ENCODE measurements around the gene CDCA8. TPM values are rescaled to one million over a fixed set of nuclear protein-coding genes. Genes with fewer than 3 reads are reported as not detected.

The CDCA8 gene
- total RNA-seq, 4 donors from 2014 or later = 2.7 to 6.2 (median 4.4) TPM

- no peaks in the 10 kb centered on the region for H3K36me3 ChIP-seq
- H3K27ac ChIP-seq = no peak overlapping the region
- WGBS = 64% methylated on average over 10 of the region's 14 CpGs
- H3K4me1 ChIP-seq = peaks cover 4% of the 10 kb centered on the region
- H3K9me3 ChIP-seq = no peaks in the 10 kb centered on the region
- peaks cover 22% of the 10 kb centered on the region for H3K27me3 ChIP-seq
- no peak overlapping the region for H3K4me3 ChIP-seq
- no peak for DNase-seq (ENCODE audit: low spot score in 2 of 2)
- TF ChIP-seq POLR2AphosphoS5 (IDR thresholded peaks at IDR 0.05) = no peak
- no peak for TF ChIP-seq CTCF (IDR thresholded peaks at IDR 0.05)
- TF ChIP-seq POLR2A (IDR thresholded peaks at IDR 0.05) = no peak
- no peak for TF ChIP-seq EP300 (IDR thresholded peaks at IDR 0.05)
Observed at GRCh38 chr1:37722181-37723071, 30.1 kb downstream of the CDCA8 start.

GRCh38 chr1:37723072-37723389 lies 30.7 kb downstream of the CDCA8 start:
- TF ChIP-seq POLR2AphosphoS5 (IDR thresholded peaks at IDR 0.05) = no peak
- TF ChIP-seq EP300 (IDR thresholded peaks at IDR 0.05) = no peak
- no peak for TF ChIP-seq POLR2A (IDR thresholded peaks at IDR 0.05)
- TF ChIP-seq CTCF (IDR thresholded peaks at IDR 0.05) = no peak
- H3K9me3 ChIP-seq = no peaks in the 10 kb centered on the region
- no peak overlapping the region for H3K27ac ChIP-seq
- WGBS = 77% methylated on average over 5 of the region's 6 CpGs
- no peak overlapping the region for H3K4me3 ChIP-seq
- H3K36me3 ChIP-seq = no peaks in the 10 kb centered on the region
- no peak for DNase-seq (ENCODE audit: low spot score in 2 of 2)
- H3K4me1 ChIP-seq = peaks cover 4% of the 10 kb centered on the region
- H3K27me3 ChIP-seq = peaks cover 22% of the 10 kb centered on the region

GRCh38 chr1:37723390-37724078 lies 31.2 kb downstream of the CDCA8 start:
- 63% methylated on average over 10 of the region's 11 CpGs for WGBS

GRCh38 chr1:37724575-37724974 lies 32.3 kb downstream of the CDCA8 start:
- peaks cover 34% of the 10 kb centered on the region for H3K27me3 ChIP-seq
- TF ChIP-seq CTCF (IDR thresholded peaks at IDR 0.05) (no peak), POLR2AphosphoS5 (IDR thresholded peaks at IDR 0.05) (no peak), POLR2A (IDR thresholded peaks at IDR 0.05) (no peak), EP300 (IDR thresholded peaks at IDR 0.05) (no peak)
- no peak overlapping the region for H3K4me3 ChIP-seq
- H3K27ac ChIP-seq = no peak overlapping the region
- WGBS = 78% methylated on average over 6 of the region's 6 CpGs
- H3K9me3 ChIP-seq = no peaks in the 10 kb centered on the region
- H3K36me3 ChIP-seq = no peaks in the 10 kb centered on the region
- no peaks in the 10 kb centered on the region for H3K4me1 ChIP-seq
- DNase-seq (ENCODE audit: low spot score in 2 of 2) = no peak

More at GRCh38 chr1:37723390-37724078, 31.2 kb downstream of the CDCA8 start:
- H3K36me3 ChIP-seq = no peaks in the 10 kb centered on the region
- no peak overlapping the region for H3K4me3 ChIP-seq
- no peak for DNase-seq (ENCODE audit: low spot score in 2 of 2)
- peaks cover 27% of the 10 kb centered on the region for H3K27me3 ChIP-seq
- no peak overlapping the region for H3K27ac ChIP-seq
- no peak for TF ChIP-seq CTCF (IDR thresholded peaks at IDR 0.05)
- no peaks in the 10 kb centered on the region for H3K9me3 ChIP-seq
- peaks cover 4% of the 10 kb centered on the region for H3K4me1 ChIP-seq

- 60% methylated on average over 14 of the region's 14 CpGs for WGBS
Observed at GRCh38 chr1:37725851-37726613, 33.7 kb downstream of the CDCA8 start.

More at GRCh38 chr1:37725851-37726613, 33.7 kb downstream of the CDCA8 start:
- Histone ChIP-seq H3K27ac (no peak overlapping the region), H3K4me1 (no peaks in the 10 kb centered on the region), H3K4me3 (no peak overlapping the region), H3K36me3 (no peaks in the 10 kb centered on the region), H3K27me3 (peaks cover 34% of the 10 kb centered on the region), H3K9me3 (no peaks in the 10 kb centered on the region)
- DNase-seq (ENCODE audit: low spot score in 2 of 2) = no peak
- TF ChIP-seq CTCF (IDR thresholded peaks at IDR 0.05) (no peak), EP300 (IDR thresholded peaks at IDR 0.05) (no peak), POLR2AphosphoS5 (IDR thresholded peaks at IDR 0.05) (no peak), POLR2A (IDR thresholded peaks at IDR 0.05) (no peak)

All from suprapubic skin (tissue), 4 donors.